Stimulated activated naive CD8-positive, alpha-beta T cell treated with anti-CD3 and anti-CD28 coated beads, Interleukin-15, Interleukin-2, amounts not matched to agents 100 U/mL and 50 U/mL, for 24 hours (primary cell): ENCODE measurements around the gene TLX2.
"Not testable (repeated sequence)": the region's sequence is repeated elsewhere in the genome, so short reads cannot be mapped to it uniquely, and the experiment has no call there.

ENCODE experiments used
- ATAC-seq: fragments of 150-1000 bp; cut with Tn5 transposase; one replicate; pipeline ENCODE4 v1.10.0; 2021
- DNase-seq: peaks from one replicate; pipeline ENCODE4 v3.0.0; 2021

TLX2 gene

DNA sequence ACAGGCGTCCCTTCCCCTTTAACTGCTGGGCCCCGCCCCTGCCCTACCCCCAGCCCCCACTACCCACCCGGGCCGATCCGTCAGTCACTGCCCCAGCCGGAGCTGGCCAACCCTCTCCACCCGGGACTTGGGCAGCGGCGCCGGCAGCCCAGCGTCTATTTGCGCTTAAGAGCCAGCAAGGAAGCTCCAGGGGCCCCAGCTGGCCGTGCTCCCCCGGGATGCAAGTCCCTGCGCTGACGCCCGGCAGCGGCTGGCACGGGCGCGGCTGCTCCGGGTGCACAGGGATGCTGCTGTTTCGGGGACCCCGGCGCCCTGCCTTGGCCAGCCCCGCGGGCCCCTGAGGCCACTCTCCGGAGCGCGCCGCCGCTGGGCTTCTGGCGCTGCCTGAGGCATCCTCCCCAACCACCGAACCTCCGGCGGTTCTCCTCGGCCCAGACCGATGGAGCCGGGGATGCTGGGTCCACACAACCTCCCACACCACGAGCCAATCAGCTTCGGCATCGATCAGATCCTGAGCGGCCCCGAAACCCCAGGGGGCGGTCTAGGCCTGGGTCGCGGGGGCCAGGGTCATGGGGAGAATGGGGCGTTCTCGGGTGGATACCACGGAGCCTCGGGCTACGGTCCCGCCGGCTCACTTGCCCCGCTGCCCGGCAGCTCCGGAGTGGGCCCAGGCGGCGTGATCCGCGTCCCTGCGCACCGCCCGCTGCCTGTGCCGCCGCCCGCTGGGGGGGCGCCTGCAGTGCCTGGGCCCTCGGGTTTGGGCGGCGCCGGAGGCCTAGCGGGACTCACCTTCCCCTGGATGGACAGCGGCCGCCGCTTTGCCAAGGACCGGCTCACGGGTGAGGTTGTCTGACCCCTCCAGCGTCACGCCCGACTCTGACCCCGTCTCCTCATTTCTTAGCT lies at the start of gene TLX2:
Gene TLX2 (plus strand): TSS at position 83 of the 903 bp plus-strand sequence. CDS start 357 bp downstream, at position 440.
- DNase-seq: no peak
- ATAC-seq: peak; percentile 19

GRCh38 chr2:74470742-74471141 lies 43.5 kb upstream of the TLX2 start:
- DNase-seq, ATAC-seq: not testable (repeated sequence)

DNA sequence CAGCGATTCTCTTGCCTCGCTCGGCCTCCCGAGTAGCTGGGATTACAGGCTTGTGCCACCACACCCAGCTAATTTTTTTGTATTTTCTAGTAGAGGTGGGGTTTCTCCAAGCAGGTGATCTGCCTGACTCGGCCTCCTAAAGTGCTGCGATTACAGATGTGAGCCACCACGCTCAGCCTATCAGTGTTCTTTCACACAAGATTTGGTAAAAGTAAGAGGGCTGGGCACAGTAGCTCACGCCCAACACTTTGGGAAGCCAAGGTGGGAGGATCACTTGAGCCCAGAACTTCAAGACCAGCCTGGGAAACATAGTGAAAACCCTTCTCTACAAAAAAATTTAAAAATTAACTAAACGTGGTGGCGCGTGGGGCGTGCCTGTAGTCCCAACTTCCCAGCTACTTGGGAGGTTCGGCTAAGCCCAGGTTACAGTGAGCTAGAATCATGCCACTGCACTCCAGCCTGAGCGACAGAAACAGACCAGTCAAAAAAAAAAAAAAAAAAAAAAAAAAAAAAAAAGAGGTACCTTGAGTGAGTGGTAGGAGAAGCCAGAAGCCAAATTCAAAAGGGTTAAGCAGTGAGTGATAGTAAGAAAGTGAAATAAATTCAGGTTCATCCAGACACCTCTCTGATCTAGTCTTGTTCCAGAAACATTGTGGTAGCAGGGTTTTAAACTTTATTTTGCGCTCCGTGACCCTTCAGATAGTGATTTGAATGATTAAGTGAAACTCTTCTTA lies 42.8 kb upstream of the TLX2 start:
- ATAC-seq: no peak
- DNase-seq: no peak

- ATAC-seq: peak; percentile 95
- peak; percentile 96 for DNase-seq
Observed at GRCh38 chr2:74472086-74472944, 41.9 kb upstream of the TLX2 start, which contains the start of gene MRPL53. TSS of gene MRPL53 (minus strand) at chr2:74472680. CDS start at chr2:74472660, 20 bp downstream.

- DNase-seq: no peak
- ATAC-seq: no peak
Observed at GRCh38 chr2:74472945-74473258, 41.3 kb upstream of the TLX2 start.

GRCh38 chr2:74474481-74474880 lies 39.8 kb upstream of the TLX2 start:
- ATAC-seq (no peak), DNase-seq (no peak)

GRCh38 chr2:74474899-74475298 lies 39.4 kb upstream of the TLX2 start:
- no peak for ATAC-seq

GRCh38 chr2:74481431-74481830 lies 32.8 kb upstream of the TLX2 start:
- no peak for DNase-seq
- ATAC-seq: no peak

More at GRCh38 chr2:74474899-74475298, 39.4 kb upstream of the TLX2 start:
- DNase-seq: no peak

GRCh38 chr2:74481961-74482800 lies 32.1 kb upstream of the TLX2 start:
- DNase-seq: peak; percentile 68
- peak; percentile 44 for ATAC-seq

DNA sequence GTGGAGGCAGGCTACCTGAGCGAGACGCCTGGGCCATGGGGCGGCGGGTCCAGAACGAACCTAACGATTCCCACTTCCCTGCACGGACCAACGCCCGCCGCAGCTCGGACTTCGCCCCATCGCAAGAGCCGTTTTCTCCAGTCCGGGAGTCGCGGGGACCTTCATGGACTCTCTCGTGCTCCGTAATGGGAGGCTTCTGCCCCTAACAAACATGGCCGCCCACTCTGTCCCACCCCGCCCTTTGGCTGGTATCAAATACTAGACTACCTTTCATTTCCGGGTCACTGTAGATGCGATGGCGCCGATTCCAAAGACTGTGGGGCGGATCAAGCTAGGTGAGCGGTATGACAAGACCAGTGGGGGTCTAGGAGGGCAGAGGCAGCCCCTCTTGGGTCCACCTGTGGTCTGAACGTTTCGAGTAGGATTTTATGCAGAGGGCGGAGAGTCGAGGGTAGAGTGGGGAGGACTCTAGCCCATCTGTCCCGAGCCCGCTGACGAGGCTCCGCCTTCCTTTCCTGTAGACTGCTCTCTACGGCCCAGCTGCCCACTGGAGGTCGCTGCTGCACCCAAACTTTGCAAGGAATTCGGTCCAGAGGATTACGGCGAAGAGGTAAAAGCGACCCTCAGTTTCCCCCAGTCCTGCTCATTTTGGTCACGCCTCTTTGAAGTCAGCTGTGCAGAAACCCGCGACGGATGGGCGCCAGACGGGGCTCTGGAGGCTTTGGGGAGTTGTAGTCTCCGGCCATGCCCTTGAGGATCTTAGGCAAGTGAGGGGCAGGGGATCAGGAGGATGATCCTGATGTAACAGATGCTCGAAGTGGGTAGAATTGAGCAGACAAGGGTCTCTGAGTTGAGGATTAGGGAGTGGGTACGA lies 31.2 kb upstream of the TLX2 start, which contains the start of the genes CCDC142 and TTC31:
Gene CCDC142 (minus strand): TSS at position 198 of the 874 bp plus-strand sequence. CDS start 161 bp downstream, at position 37.
Gene TTC31 (plus strand): TSS at position 281 of the 874 bp plus-strand sequence. CDS start 15 bp downstream, at position 296.
- peak; percentile 93 for ATAC-seq
- DNase-seq: peak; percentile 94

GRCh38 chr2:74483675-74484164 lies 30.5 kb upstream of the TLX2 start:
- DNase-seq, ATAC-seq: not testable (repeated sequence)

DNA sequence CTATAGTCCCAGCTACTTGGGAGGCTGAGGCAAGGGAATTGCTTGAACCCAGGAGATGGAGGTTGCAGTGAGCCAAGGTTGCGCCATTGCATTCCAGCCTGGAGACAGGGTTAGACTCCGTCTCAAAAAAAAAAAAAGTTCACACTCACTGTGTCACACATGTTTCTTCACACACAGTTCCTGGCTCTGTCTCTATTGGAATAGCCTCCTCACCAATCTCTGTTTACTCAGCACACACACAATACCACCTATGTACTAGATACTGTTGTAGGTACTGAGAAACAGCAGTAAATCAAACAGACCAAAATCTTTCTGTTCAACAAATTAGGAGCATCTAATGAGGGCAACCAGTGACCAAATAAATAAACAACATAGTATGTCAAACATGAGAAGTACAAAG lies 28.1 kb upstream of the TLX2 start:
- DNase-seq: no peak
- ATAC-seq: no peak

- ATAC-seq (no peak), DNase-seq (no peak)
Observed at GRCh38 chr2:74488643-74489481, 25.4 kb upstream of the TLX2 start.

- ATAC-seq (no peak), DNase-seq (no peak)
Observed at GRCh38 chr2:74489906-74490305, 24.3 kb upstream of the TLX2 start.

GRCh38 chr2:74491648-74492544 lies 22.4 kb upstream of the TLX2 start:
- ATAC-seq (no peak), DNase-seq (no peak)

DNA sequence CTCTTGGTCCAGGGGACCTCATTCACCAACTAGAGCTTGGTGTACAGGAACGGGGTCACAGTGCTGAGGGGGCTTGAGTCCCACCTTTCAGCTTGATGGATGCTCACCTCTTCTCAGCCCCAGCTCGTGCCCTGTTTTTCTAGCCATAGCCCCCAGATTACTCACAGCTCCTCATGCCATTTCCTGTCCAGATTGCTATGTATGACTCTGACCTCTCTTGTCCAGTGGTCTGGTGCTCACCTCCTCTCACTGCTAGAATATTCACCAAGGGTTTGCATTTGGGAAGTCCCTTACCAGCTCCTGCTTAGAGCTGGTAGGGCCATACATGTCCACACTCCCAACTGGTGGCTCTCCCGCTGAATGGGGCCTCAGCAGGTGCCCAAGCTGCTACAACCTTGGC lies 20.7 kb upstream of the TLX2 start:
- DNase-seq: no peak
- no peak for ATAC-seq

DNA sequence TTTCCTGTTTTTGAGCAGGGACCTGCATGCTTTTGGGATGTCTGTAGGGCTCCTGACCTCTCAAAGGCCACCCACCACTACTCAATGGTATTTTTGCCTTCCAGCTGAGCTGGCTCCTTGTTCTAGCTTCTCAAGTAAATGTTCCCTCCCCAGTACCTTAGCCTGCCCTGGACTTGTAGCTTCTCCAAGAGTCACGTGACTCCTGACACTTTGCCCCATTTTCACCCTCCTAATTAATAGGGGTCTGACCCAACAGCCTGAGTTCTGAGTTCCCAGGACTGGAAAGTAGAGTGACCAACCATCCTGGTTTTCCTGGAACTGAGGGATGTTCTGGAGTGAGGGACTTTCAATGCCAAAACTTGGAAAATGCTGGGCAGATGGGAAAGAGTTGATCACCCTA lies 18.8 kb upstream of the TLX2 start:
- ATAC-seq (no peak), DNase-seq (no peak)
